CD4-positive, alpha-beta T cell treated with Interleukin-10 for 1 hour (primary cell): ENCODE data around the gene TIMM22.

Experiments
- DNase-seq: peaks from one replicate; pipeline ENCODE4 v3.0.0-alpha.2; 2020

TIMM22 gene

DNA sequence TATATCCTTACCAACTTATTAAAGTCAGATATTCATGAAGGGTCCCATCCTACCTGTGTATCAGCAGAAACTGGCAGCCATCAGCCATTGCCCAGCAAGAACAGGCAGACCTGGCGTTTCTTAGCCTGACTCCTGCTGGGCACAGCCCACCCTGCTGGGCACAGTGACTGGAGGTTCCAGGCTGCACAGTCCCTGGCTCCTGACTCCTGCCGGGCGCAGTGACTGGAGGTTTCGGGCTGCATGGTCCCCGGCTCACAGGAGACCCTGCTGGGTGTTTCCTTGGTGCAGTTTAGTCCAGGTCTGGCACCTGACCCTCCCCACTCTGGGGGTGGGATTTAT is 6.7 kb downstream of the TIMM22 start:
- no peak for DNase-seq

DNA sequence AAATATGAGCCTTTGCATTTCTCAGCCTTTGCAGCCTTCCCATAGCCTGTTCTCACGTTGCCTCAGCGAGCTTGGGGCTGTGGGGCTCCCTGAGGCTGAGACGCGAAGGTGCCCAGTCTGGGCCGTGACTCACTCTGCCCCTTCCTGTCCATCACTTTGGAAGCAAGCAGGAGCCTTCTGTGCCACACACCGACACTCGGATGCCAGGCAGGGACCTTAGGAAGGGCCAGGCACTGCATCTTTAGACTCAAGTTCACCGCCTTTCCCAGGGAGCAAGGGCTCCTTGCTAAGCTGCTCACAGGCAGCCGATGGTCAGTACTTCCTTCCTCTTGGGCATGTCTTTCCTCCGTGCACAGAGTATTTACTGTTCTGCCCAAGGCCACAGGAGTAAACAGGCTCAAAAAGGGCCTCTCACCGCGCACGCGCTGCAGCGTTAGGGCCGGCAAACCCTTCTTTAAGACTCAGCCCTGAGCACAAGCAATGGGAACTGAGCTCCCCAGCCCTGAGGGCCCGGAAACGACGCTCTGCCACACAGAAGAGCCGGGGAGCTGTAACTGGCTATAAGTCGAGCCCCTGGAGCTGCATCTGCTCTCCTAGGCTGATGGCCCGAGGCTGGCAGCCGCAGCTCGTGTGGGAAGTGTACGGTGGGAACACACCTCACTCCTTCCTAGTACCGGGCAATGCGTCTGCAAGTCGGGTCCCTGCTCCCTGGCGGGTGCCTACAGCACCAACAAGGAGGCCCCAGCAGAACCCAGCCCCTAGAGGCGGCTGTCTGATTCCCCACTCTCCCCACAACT is 7.2 kb downstream of the TIMM22 start:
- DNase-seq: no peak

DNA sequence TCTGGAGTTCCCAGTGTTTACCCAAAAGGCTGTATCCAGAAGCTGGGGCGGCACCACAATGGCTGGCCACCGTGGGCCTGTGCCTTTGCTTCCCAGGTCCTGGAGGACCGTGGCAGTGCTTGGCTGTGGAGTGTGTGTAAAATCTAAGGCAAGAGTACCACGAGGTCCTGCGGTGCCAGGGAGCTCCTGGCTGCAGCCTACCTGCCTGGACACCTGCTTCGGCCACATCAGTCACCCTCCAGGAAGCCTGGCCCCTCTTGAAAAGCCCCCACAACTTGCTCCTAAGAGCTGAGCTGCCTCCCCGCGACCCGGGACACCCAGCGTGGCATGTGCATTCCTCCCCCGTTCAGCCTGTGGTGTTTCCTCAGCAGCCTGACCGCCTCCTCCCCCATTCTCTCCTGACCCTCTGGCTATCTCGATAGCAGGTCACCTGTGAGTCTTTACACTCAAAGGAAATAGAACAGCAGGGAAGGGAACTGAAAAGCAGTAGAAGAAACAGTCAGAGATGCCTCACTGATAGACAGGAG is 7.9 kb downstream of the TIMM22 start:
- no peak for DNase-seq

DNA sequence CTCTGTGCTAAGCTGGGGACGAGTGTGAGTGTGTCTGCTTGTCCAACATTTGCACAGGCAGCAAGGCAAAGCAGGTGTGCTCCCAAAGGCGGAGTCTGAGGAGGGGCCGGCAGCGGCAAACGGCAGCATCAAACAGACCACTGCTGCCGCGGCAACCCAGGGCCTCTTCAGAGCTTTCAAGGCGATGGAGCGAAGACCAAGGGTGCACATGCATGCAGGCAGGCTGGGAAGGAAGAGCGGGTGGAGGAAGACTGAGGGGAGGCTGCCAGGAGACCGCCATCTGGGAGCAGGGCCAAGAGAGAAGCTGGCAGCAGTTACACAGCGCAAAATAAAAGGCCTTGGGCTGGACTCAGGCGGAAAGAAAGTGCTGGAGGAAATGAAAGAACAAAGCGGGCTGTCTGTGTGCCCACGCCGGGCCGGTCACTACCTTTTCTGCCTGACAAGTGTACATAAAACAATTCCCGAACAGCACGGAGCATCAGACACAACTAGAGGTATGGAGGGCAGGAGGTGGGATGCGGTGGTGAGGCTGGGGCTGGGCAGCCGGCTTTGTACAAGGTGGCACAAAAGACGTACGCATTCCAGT is 8.5 kb downstream of the TIMM22 start:
- DNase-seq: no peak

DNA sequence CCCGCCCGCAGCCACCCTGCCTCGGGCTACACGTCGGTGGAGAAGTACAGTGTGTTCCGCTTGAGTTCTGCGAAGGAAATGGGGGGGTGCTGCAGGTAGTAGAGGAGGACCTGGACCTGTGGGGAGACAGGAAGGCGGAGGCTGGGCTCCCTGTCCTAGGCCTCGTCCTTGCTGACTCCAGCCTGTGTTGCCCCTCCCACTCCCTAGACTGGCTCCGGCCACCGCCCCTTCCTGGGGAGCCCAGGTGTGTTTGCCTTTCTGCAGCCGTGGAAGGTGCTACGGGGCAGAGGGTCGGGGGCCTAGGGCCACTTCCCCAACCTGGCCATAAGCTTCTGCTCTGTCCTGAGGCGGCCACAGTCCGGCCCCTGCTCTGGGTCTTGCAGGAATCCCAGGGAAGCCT is 9.1 kb downstream of the TIMM22 start:
- no peak for DNase-seq

DNA sequence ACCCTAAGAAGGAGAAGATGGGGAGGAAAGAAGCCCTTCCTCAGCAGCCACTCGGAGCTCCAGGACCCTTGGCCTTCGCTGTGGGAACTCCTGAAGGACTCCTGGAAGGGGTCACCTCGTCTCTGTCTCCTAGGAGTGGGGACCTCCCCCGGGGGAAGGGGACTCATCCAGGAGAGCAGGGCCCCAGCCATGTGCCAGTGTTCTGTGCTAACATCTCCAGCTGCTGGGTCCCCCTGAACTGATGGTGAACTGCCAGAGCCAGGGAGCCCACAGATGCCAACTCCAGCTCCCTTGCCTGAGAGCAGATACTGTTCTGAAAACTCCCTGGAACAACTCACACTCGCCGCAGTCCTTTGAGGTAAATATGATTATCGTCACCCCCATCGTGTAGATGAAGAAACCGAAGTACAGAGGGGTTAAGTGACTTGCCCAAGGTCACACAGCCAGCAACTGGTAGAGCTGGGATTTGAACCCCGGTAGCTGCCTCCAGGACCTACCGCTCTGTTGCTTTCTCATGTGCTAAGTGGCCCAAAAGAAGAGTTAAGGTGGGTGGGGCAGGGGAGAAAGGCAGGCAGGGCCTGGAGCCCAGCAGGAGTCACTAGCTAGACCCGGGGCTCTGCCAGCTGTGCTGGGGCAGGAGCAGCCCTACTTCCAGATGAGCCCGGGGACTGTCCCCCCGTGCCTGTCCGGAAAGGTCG is 10.5 kb downstream of the TIMM22 start:
- no peak for DNase-seq

- DNase-seq: no peak
Observed at GRCh38 chr17:1008008-1008761, 11.3 kb downstream of the TIMM22 start.

- no peak for DNase-seq
Observed at GRCh38 chr17:1009229-1010085, 12.5 kb downstream of the TIMM22 start.

- DNase-seq: no peak
Observed at GRCh38 chr17:1010086-1010450, 13.1 kb downstream of the TIMM22 start.

- DNase-seq: no peak
Observed at GRCh38 chr17:1010586-1010985, 13.7 kb downstream of the TIMM22 start.

- DNase-seq: no peak
Observed at GRCh38 chr17:1011138-1011537, 14.2 kb downstream of the TIMM22 start.

GRCh38 chr17:1011760-1012735 is 15.1 kb downstream of the TIMM22 start:
- no peak for DNase-seq

- no peak for DNase-seq
Observed at GRCh38 chr17:1012823-1013728, 16.1 kb downstream of the TIMM22 start.

DNA sequence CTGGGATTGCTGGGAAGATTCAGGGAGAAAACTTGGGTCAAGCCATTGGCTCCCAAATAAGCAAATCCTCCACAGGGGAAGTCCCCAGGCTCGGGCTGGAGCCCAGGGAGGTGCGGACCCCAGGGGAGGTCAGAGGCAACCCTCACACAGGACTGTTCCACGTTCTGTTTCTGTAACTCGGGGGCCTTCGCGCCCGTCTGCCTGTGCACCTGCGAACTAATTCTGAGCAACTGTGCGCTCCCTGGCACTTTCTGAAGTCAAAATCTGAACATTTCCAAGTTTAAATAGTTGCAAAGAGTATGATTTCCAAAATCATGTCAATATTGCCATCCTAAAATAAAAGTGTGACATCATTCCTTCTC is 16.8 kb downstream of the TIMM22 start:
- DNase-seq: no peak

DNA sequence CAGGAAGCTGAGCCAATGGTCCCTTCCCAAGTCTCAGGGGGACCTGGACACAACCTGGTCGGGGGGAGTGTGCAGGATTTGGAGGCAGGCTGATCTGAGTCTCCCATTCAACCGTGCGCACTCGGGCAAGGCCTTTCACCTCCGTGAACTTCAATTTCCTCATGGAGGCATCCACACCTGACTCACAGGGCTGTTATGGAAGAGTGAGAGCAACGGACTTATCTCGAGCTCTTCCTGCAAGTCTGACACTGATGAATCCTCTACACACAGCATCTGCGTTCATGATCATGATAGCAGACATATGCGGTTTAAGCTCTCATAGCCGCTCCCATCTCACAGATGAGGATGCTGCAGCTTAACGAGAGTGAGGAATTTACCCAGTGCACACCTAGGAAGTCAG is 21.6 kb downstream of the TIMM22 start:
- no peak for DNase-seq

DNA sequence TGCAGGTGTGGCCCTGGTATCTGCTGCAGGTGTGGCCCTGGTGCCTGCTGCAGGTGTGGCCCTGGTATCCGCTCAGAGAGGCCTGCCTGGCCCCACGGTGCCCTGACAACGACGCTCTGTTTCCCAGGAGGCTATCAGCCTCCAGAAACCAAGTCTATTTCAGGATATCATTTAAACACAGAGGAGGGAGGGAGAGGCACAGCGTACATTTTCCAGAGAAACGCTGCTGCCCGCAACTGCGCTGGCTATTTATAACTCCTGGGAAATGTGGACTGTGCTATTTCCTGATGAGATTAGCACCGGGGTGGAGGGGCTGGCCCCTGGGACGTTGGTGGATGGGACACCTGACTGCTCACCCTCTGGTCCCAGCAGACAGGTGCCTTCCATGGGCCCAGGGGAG is 22.5 kb downstream of the TIMM22 start:
- no peak for DNase-seq

- no peak for DNase-seq
Observed at GRCh38 chr17:1021147-1021546, 24.2 kb downstream of the TIMM22 start.

DNA sequence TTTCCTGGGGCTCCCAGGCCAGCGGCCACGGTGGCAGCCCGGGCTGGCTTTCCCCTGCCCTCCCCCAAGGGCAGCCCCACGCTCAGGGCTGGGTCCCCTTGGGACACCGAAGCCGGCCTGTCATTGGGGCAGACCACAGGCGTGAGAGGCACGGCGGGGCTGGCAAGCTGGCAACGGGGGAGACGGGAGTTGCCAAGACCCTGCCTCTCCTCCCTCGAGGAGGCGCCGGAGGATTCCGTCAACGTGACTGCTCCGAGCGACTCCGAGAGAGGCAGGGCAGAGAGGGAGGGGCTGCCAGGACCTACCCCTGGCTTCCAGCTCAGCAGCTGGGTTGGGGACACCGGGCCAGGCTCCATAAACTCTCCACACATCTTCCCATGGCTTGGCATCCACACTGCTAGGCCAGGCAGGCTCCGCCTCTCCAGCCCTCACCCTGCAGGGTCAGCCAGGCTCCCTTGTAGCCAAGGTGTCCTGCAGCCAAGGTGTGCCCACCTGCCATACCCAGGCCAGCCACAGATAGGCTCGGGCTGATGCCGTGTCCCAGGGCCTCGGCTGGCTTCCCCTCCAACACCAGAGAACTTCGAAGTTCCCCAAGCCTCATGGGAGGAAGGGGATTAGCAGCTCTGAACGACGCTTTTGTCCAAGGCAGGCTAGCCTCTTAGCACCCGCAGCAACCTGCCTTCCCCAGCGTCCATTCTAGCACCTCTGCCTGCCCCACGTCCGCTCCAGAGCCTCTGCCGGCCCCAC is 25.5 kb downstream of the TIMM22 start:
- DNase-seq: no peak

- no peak for DNase-seq
Observed at GRCh38 chr17:1024076-1024475, 27.1 kb downstream of the TIMM22 start.
